SU-DHL-6 (cell line): ENCODE results near the gene ADARB2.

Experiments used
- H2AFZ ChIP-seq: fragments of 200-600 bp; sonication (generic); 2 replicates; pipeline ENCODE4 v1.6.1; 2014; ENCODE audit warnings: low read depth, mild to moderate bottlenecking, moderate library complexity, mixed read lengths, antibody characterized with exemption, low read length; ENCODE audit not compliant: severe bottlenecking
- H3F3A ChIP-seq: fragments of 200-600 bp; shearing (Covaris generic); 2 replicates; pipeline ENCODE4 v1.6.0; 2016; ENCODE audit warnings: antibody characterized with exemption, mild to moderate bottlenecking; ENCODE audit not compliant: insufficient read depth
- H3K27ac ChIP-seq: fragments of 200-600 bp; sonication (generic); 2 replicates; pipeline ENCODE4 v1.5.1; 2016; ENCODE audit warnings: low read depth, mild to moderate bottlenecking, low read length, moderate library complexity, mixed read lengths
- H3K27me3 ChIP-seq: fragments of 200-600 bp; sonication (generic), shearing (Covaris generic); 2 replicates; pipeline ENCODE4 v1.6.0; 2014; ENCODE audit warnings: mild to moderate bottlenecking, low read length
- H3K36me3 ChIP-seq: fragments of 200-600 bp; sonication (generic); 2 replicates; pipeline ENCODE4 v1.6.1; 2014; ENCODE audit warnings: mild to moderate bottlenecking, low read length, mixed read lengths
- H3K4me2 ChIP-seq: fragments of 300-600, 200-600 bp; shearing (Covaris generic), sonication (generic); 2 replicates; pipeline ENCODE4 v1.6.0; 2014; ENCODE audit warnings: low read length, low read depth, mild to moderate bottlenecking; ENCODE audit not compliant: poor library complexity, severe bottlenecking
- H3K4me3 ChIP-seq: fragments of 200-600 bp; sonication (generic); 2 replicates; pipeline ENCODE4 v1.5.1; 2014; ENCODE audit warnings: antibody characterized with exemption, low read length, mild to moderate bottlenecking, mixed read lengths; ENCODE audit not compliant: insufficient read depth, poor library complexity, severe bottlenecking
- H3K79me2 ChIP-seq: fragments of 200-600 bp; sonication (generic); 2 replicates; pipeline ENCODE4 v1.6.1; 2014; ENCODE audit warnings: mild to moderate bottlenecking, low read length, moderate library complexity; ENCODE audit not compliant: insufficient read depth
- H3K9ac ChIP-seq: fragments of 200-600 bp; sonication (generic); 2 replicates; pipeline ENCODE4 v1.7.0; 2014; ENCODE audit warnings: mild to moderate bottlenecking, low read length
- H3K9me2 ChIP-seq: fragments of 200-600 bp; sonication (generic); replicated peaks from 2 replicates; pipeline ENCODE4 v1.6.1; 2014; ENCODE audit warnings: low read length; ENCODE audit not compliant: insufficient read depth
- H3K9me3 ChIP-seq: fragments of 200-600 bp; sonication (generic); 2 replicates; pipeline ENCODE4 v1.6.1; 2014; ENCODE audit warnings: low read length, mixed read lengths; ENCODE audit not compliant: insufficient read depth
- H4K20me1 ChIP-seq: fragments of 200-600 bp; sonication (generic); 2 replicates; pipeline ENCODE4 v1.6.1; 2014; ENCODE audit warnings: low read depth, mild to moderate bottlenecking, antibody characterized with exemption, low read length, moderate library complexity, mixed read lengths
- EZH2phosphoT487 ChIP-seq: fragments of 200-600 bp; sonication (generic), shearing (Covaris generic); conservative IDR thresholded peaks from 2 replicates; pipeline ENCODE4 v1.6.1; 2018; ENCODE audit warnings: mild to moderate bottlenecking, antibody characterized with exemption, low read length, moderate library complexity, mixed read lengths
- TF ChIP-seq, protein P1 (sequence below): fragments of 200-600 bp; sonication (generic); IDR thresholded peaks from one replicate; pipeline ENCODE4 v1.5.1; 2017; ENCODE audit warnings: antibody characterized with exemption, mild to moderate bottlenecking, low read length, moderate library complexity; ENCODE audit not compliant: insufficient read depth, poor library complexity, severe bottlenecking

ADARB2 gene

DNA sequence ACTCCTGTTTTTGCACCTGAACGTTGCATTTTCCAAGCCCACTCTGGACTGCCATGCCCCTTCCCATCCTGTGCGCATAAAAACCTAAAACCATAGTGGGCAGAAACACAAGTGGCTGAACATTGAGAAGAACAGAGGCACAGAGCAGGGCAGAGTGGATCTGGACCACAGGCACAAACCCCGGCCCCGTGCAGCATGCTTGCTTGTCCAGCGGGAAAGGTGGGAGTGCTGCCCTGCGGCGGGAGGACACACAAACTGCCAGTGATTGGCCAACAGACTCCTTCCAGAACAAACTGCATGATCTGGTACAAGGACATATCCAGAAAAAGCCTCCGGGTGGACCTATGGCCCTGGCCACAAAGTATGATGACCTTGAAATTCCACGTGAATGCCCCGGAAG, 42.5 kb upstream of the ADARB2 start:
- H3K36me3 ChIP-seq = no peaks in the 10 kb centered on the region
- no peak overlapping the region for H3K4me2 ChIP-seq
- no peak overlapping the region for H2AFZ ChIP-seq
- no peak overlapping the region for H3K27ac ChIP-seq
- no peaks in the 10 kb centered on the region for H3K9me3 ChIP-seq
- no peak overlapping the region for H3K9ac ChIP-seq
- no peaks in the 10 kb centered on the region for H3K9me2 ChIP-seq
- TF ChIP-seq EZH2phosphoT487 = no peak
- TF ChIP-seq, protein P1, sequence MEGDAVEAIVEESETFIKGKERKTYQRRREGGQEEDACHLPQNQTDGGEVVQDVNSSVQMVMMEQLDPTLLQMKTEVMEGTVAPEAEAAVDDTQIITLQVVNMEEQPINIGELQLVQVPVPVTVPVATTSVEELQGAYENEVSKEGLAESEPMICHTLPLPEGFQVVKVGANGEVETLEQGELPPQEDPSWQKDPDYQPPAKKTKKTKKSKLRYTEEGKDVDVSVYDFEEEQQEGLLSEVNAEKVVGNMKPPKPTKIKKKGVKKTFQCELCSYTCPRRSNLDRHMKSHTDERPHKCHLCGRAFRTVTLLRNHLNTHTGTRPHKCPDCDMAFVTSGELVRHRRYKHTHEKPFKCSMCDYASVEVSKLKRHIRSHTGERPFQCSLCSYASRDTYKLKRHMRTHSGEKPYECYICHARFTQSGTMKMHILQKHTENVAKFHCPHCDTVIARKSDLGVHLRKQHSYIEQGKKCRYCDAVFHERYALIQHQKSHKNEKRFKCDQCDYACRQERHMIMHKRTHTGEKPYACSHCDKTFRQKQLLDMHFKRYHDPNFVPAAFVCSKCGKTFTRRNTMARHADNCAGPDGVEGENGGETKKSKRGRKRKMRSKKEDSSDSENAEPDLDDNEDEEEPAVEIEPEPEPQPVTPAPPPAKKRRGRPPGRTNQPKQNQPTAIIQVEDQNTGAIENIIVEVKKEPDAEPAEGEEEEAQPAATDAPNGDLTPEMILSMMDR = no peak
- H3K4me3 ChIP-seq = no peak overlapping the region
- H4K20me1 ChIP-seq = no peaks in the 10 kb centered on the region
- no peaks in the 10 kb centered on the region for H3F3A ChIP-seq
- no peaks in the 10 kb centered on the region for H3K27me3 ChIP-seq
- no peaks in the 10 kb centered on the region for H3K79me2 ChIP-seq

DNA sequence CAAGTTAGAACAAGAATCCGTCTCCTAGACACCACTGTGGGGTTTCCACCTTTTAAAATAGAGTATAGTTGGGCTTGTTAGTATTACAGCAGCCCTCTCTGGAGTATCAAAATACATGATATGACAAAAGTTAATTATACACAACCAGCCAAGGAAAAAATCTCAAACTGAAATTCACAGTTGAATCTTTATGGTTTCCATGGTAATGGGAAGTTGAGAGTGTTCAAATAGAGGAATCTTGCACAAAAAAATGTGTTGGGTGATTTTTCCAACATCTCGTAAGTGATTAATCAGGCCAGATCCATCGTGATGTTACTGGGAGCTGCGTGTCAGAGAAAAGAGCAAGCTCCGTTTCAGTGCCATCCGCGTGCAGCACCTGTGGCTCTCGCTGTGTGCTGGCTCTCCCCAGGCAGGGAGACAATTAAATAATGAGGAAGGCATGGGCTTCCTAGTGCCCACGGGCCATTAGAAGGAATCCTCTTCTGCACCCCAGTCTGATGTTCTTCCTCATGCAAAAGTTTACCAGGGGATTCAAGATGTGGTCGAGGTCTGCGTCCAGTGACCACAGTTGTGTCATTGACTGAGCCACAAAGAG, 41.1 kb upstream of the ADARB2 start:
- no peaks in the 10 kb centered on the region for H3K27me3 ChIP-seq
- no peaks in the 10 kb centered on the region for H3K79me2 ChIP-seq
- H3K27ac ChIP-seq = no peak overlapping the region
- H4K20me1 ChIP-seq = no peaks in the 10 kb centered on the region
- H3K4me2 ChIP-seq = no peak overlapping the region
- no peak for TF ChIP-seq EZH2phosphoT487
- TF ChIP-seq, protein P1 = no peak
- H3K9ac ChIP-seq = no peak overlapping the region
- H3F3A ChIP-seq = no peaks in the 10 kb centered on the region
- H3K36me3 ChIP-seq = no peaks in the 10 kb centered on the region
- H3K9me2 ChIP-seq = no peaks in the 10 kb centered on the region
- no peak overlapping the region for H2AFZ ChIP-seq
- no peak overlapping the region for H3K4me3 ChIP-seq
- no peaks in the 10 kb centered on the region for H3K9me3 ChIP-seq

DNA sequence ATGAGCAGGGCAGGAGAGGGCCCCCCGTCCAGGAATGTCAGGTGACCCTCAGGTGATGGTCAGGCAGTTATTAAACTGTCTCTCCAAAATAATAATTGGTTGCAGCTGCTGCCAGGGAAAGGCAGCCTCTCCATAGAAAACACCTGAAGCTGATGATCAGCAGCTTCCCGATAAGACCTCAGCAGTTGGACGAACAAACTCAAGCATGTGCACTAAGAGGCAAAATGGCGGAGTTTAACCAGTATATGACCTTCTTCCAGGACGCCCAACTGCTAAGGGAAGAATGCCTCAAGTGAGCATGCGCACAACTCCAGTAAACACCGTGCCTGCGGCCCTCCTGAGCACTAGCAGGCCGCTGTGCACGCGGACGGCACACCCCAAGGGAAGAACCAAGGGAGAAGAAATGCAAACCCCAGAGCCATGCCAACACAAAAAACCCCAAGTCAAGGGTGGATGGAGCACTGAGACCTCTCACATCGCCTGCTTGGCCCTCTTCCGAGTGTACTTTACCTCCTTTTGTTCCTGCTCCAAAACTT, 38.9 kb upstream of the ADARB2 start:
- no peaks in the 10 kb centered on the region for H3K79me2 ChIP-seq
- no peak overlapping the region for H3K9ac ChIP-seq
- no peaks in the 10 kb centered on the region for H3F3A ChIP-seq
- no peaks in the 10 kb centered on the region for H3K9me2 ChIP-seq
- H3K36me3 ChIP-seq = no peaks in the 10 kb centered on the region
- H3K4me2 ChIP-seq = no peak overlapping the region
- no peaks in the 10 kb centered on the region for H4K20me1 ChIP-seq
- no peak overlapping the region for H3K4me3 ChIP-seq
- no peaks in the 10 kb centered on the region for H3K9me3 ChIP-seq
- no peaks in the 10 kb centered on the region for H3K27me3 ChIP-seq
- no peak overlapping the region for H3K27ac ChIP-seq
- no peak overlapping the region for H2AFZ ChIP-seq
- TF ChIP-seq EZH2phosphoT487 = no peak
- TF ChIP-seq, protein P1 = no peak
